Measurements from ENCODE around the gene SERPINI1. TPM values are rescaled to one million over a fixed set of nuclear protein-coding genes. Genes with fewer than 3 reads are reported as not detected.

Gene SERPINI1
- total and polyA plus RNA-seq, 2 experiments from 2014 or later, result 13.2 to 23.1 TPM

GRCh38 chr3:167762296-167762695, 26.8 kb downstream of the SERPINI1 start:
- H3K4me2 ChIP-seq, result no peak overlapping the region
- no peaks in the 10 kb centered on the region for H3K79me2 ChIP-seq
- no peaks in the 10 kb centered on the region for H3K9me3 ChIP-seq (ENCODE audit: low read depth)
- H3K27ac ChIP-seq, result no peak overlapping the region
- H3K9me2 ChIP-seq (replicated peaks; ENCODE audit: insufficient read depth), result no peaks in the 10 kb centered on the region
- no peak for TF ChIP-seq EZH2 (IDR thresholded peaks at IDR 0.05; ENCODE audit: borderline replicate concordance)
- no peak for TF ChIP-seq CTCF (IDR thresholded peaks at IDR 0.05; ENCODE audit: poor library complexity)
- no peaks in the 10 kb centered on the region for H3K27me3 ChIP-seq
- no peak overlapping the region for H3K4me3 ChIP-seq
- H3K4me1 ChIP-seq (ENCODE audit: insufficient read depth), result no peaks in the 10 kb centered on the region
- DNase-seq (ENCODE audit: low spot score), result no peak
- no peak overlapping the region for H2AFZ ChIP-seq
- H3K36me3 ChIP-seq (replicated peaks; ENCODE audit: insufficient read depth, low read depth), result no peaks in the 10 kb centered on the region
- H4K20me1 ChIP-seq (ENCODE audit: insufficient read depth, poor library complexity, severe bottlenecking), result no peaks in the 10 kb centered on the region
- 44% methylated on average over 2 of the region's 2 CpGs for WGBS (ENCODE audit: low lambda C conversion rate, missing lambda C conversion rate)

- no peak overlapping the region for H3K27ac ChIP-seq
- TF ChIP-seq EZH2 (IDR thresholded peaks at IDR 0.05; ENCODE audit: borderline replicate concordance) (no peak), CTCF (IDR thresholded peaks at IDR 0.05; ENCODE audit: poor library complexity) (no peak)
- no peaks in the 10 kb centered on the region for H3K4me1 ChIP-seq (ENCODE audit: insufficient read depth)
- H3K9me2 ChIP-seq (replicated peaks; ENCODE audit: insufficient read depth), result no peaks in the 10 kb centered on the region
- no peak for DNase-seq (ENCODE audit: low spot score)
- H3K9me3 ChIP-seq (ENCODE audit: low read depth), result no peaks in the 10 kb centered on the region
- no peak overlapping the region for H3K4me2 ChIP-seq
- H4K20me1 ChIP-seq (ENCODE audit: insufficient read depth, poor library complexity, severe bottlenecking), result no peaks in the 10 kb centered on the region
- no peak overlapping the region for H3K4me3 ChIP-seq
- H3K79me2 ChIP-seq, result no peaks in the 10 kb centered on the region
- no peak overlapping the region for H2AFZ ChIP-seq
- H3K36me3 ChIP-seq (replicated peaks; ENCODE audit: insufficient read depth, low read depth), result no peaks in the 10 kb centered on the region
- 90% methylated on average over 3 of the region's 3 CpGs for WGBS (ENCODE audit: low lambda C conversion rate, missing lambda C conversion rate)
- no peaks in the 10 kb centered on the region for H3K27me3 ChIP-seq
These were observed 37.5 kb downstream of the SERPINI1 start for GRCh38 chr3:167772992-167773391.

- no peak for DNase-seq (ENCODE audit: low spot score)
- Histone ChIP-seq H3K4me3 (no peak overlapping the region), H3K36me3 (replicated peaks; ENCODE audit: insufficient read depth, low read depth) (no peaks in the 10 kb centered on the region), H3K4me1 (ENCODE audit: insufficient read depth) (no peaks in the 10 kb centered on the region), H4K20me1 (ENCODE audit: insufficient read depth, poor library complexity, severe bottlenecking) (no peaks in the 10 kb centered on the region), H2AFZ (no peak overlapping the region), H3K9me2 (replicated peaks; ENCODE audit: insufficient read depth) (no peaks in the 10 kb centered on the region), H3K27ac (no peak overlapping the region), H3K4me2 (no peak overlapping the region), H3K79me2 (no peaks in the 10 kb centered on the region), H3K9me3 (ENCODE audit: low read depth) (no peaks in the 10 kb centered on the region), H3K27me3 (no peaks in the 10 kb centered on the region)
- WGBS (ENCODE audit: low lambda C conversion rate, missing lambda C conversion rate), result 72% methylated on average over 1 of the region's 1 CpG
- TF ChIP-seq CTCF (IDR thresholded peaks at IDR 0.05; ENCODE audit: poor library complexity) (no peak), EZH2phosphoT487 (IDR thresholded peaks at IDR 0.05; ENCODE audit: low read depth, severe bottlenecking, unreplicated experiment) (no peak), EZH2 (IDR thresholded peaks at IDR 0.05; ENCODE audit: borderline replicate concordance) (no peak)
These were observed 38.1 kb downstream of the SERPINI1 start for GRCh38 chr3:167773584-167773983.

- DNase-seq (ENCODE audit: low spot score), result no peak
- H4K20me1 ChIP-seq (ENCODE audit: insufficient read depth, poor library complexity, severe bottlenecking), result no peaks in the 10 kb centered on the region
- no peak overlapping the region for H3K27ac ChIP-seq
- TF ChIP-seq EZH2phosphoT487 (IDR thresholded peaks at IDR 0.05; ENCODE audit: low read depth, severe bottlenecking, unreplicated experiment) (no peak), CTCF (IDR thresholded peaks at IDR 0.05; ENCODE audit: poor library complexity) (no peak), EZH2 (IDR thresholded peaks at IDR 0.05; ENCODE audit: borderline replicate concordance) (no peak)
- no peaks in the 10 kb centered on the region for H3K4me1 ChIP-seq (ENCODE audit: insufficient read depth)
- H3K4me2 ChIP-seq, result no peak overlapping the region
- H3K36me3 ChIP-seq (replicated peaks; ENCODE audit: insufficient read depth, low read depth), result no peaks in the 10 kb centered on the region
- no peaks in the 10 kb centered on the region for H3K79me2 ChIP-seq
- no peaks in the 10 kb centered on the region for H3K9me2 ChIP-seq (replicated peaks; ENCODE audit: insufficient read depth)
- H3K4me3 ChIP-seq, result no peak overlapping the region
- no peaks in the 10 kb centered on the region for H3K9me3 ChIP-seq (ENCODE audit: low read depth)
- 60% methylated on average over 4 of the region's 4 CpGs for WGBS (ENCODE audit: low lambda C conversion rate, missing lambda C conversion rate)
- H2AFZ ChIP-seq, result no peak overlapping the region
- no peaks in the 10 kb centered on the region for H3K27me3 ChIP-seq
These were observed 40.7 kb downstream of the SERPINI1 start for GRCh38 chr3:167776066-167776685.

Measured in hepatocyte (in vitro differentiated cells).